Measurements from ENCODE around the gene MORF4L1. TPM values are rescaled to one million over a fixed set of nuclear protein-coding genes. Genes with fewer than 3 reads are reported as not detected.
"Not testable (repeated sequence)": the region's sequence is repeated elsewhere in the genome, so short reads cannot be mapped to it uniquely, and the experiment has no call there.

Gene MORF4L1
- total and polyA plus RNA-seq, 10 of the 15 experiments (the other 5 are each of a cell fraction or from before 2014, with no cell fraction given), result 113 to 636 (median 229) TPM

- intact Hi-C loops (cut with micrococcal nuclease; ENCODE audit: unreplicated experiment); in situ Hi-C loops (cut with MboI): not testable (repeated sequence)
Measured at GRCh38 chr15:78902281-78903032, 29.8 kb downstream of the MORF4L1 start.

GRCh38 chr15:78904599-78905358 lies 32.1 kb downstream of the MORF4L1 start:
- Histone ChIP-seq H3K4me3 (no peak overlapping the region), H3K27me3 (replicated peaks in 1 of 2; ENCODE audit: control insufficient read depth in 2 of 2, insufficient read depth in 2 of 2, low read length in 1 of 2) (no peaks in the 10 kb centered on the region), H3K9me3 (replicated peaks; ENCODE audit: control insufficient read depth, insufficient read depth, low read length) (no peaks in the 10 kb centered on the region), H3K9ac (ENCODE audit: control insufficient read depth, insufficient read depth, low read length) (no peak overlapping the region), H3K36me3 (ENCODE audit: control insufficient read depth in 2 of 2, insufficient read depth in 2 of 2, low read length in 1 of 2) (peaks cover 6 to 39% of the 10 kb centered on the region in 2 experiments), H2AFZ (ENCODE audit: control insufficient read depth, low read depth, low read length) (no peak overlapping the region), H3K27ac (ENCODE audit: control insufficient read depth, insufficient read depth) (no peak overlapping the region), H3K79me2 (ENCODE audit: control insufficient read depth, insufficient read depth, low read length) (no peaks in the 10 kb centered on the region), H3K4me1 (ENCODE audit: control insufficient read depth, insufficient read depth, low read length) (peaks cover 10% of the 10 kb centered on the region; the same call in 1 of the 2 replicates), H4K20me1 (ENCODE audit: control insufficient read depth, insufficient read depth) (no peaks in the 10 kb centered on the region), H3K4me2 (ENCODE audit: control insufficient read depth, insufficient read depth) (no peak overlapping the region)
- SMC1A ChIA-PET (ENCODE audit: uncharacterized antibody, unreplicated experiment), result interaction anchor here (0.9 kb wide), 1 partner anchor 123 kb away, joined by 3 read pairs; no protein-coding TSS in a partner anchor
- in situ Hi-C loops (cut with MboI) (no loop called here), intact Hi-C loops (cut with micrococcal nuclease; ENCODE audit: unreplicated experiment) (no loop called here)
- TF ChIP-seq TARDBP (IDR thresholded peaks at IDR 0.05; ENCODE audit: borderline replicate concordance), result no peak
- no peak for TF ChIP-seq MAX (IDR thresholded peaks at IDR 0.05; ENCODE audit: low read depth, low read length)
- TF ChIP-seq YBX1 (IDR thresholded peaks at IDR 0.05), result no peak
- no peak for TF ChIP-seq FOXK2 (IDR thresholded peaks at IDR 0.05)
- TF ChIP-seq ATF7 (IDR thresholded peaks at IDR 0.05; ENCODE audit: low read depth), result no peak
- TF ChIP-seq POLR2AphosphoS5 (IDR thresholded peaks at IDR 0.05; ENCODE audit: low read length), result peak; percentile 13; the same call in 1 of the 2 replicates
- no peak for TF ChIP-seq ZNF687 (IDR thresholded peaks at IDR 0.05)
- TF ChIP-seq FOS (IDR thresholded peaks at IDR 0.05; ENCODE audit: borderline replicate concordance, extremely low read depth, insufficient read length), result no peak
- DNase-seq (ENCODE audit: low read depth, low spot score) (no peak), ATAC-seq (no peak), FAIRE-seq (no peak)
- POLR2A ChIA-PET, result interaction anchor here (0.5 to 1.7 kb wide), 2 partner anchors 25 to 121 kb away, joined by 4 read pairs; no protein-coding TSS in a partner anchor
- RAD21 ChIA-PET (ENCODE audit: unreplicated experiment), result interaction anchor here (1.7 to 2.3 kb wide), 2 partner anchors 74 to 102 kb away, joined by 4 to 5 read pairs; no protein-coding TSS in a partner anchor
- 77% methylated on average over 6 of the region's 6 CpGs for WGBS (ENCODE audit: insufficient coverage, insufficient replicate concordance, low lambda C conversion rate, missing lambda C conversion rate)
- CTCF ChIA-PET, result interaction anchor here (0.6 to 10.8 kb wide), 8 partner anchors 8 to 278 kb away, joined by 3 to 117 read pairs (median 4); no protein-coding TSS in a partner anchor
- no TSS peak for BruUV-seq (replicated peaks)

More at GRCh38 chr15:78902281-78903032, 29.8 kb downstream of the MORF4L1 start:
- H2AFZ ChIP-seq (ENCODE audit: control insufficient read depth, low read depth, low read length); H3K9ac ChIP-seq (ENCODE audit: control insufficient read depth, insufficient read depth, low read length); H3K27ac ChIP-seq (ENCODE audit: control insufficient read depth, insufficient read depth); H3K27me3 ChIP-seq (replicated peaks in 1 of 2; ENCODE audit: control insufficient read depth in 2 of 2, insufficient read depth in 2 of 2, low read length in 1 of 2); H3K4me1 ChIP-seq (ENCODE audit: control insufficient read depth, insufficient read depth, low read length); FAIRE-seq; H3K4me3 ChIP-seq; H3K79me2 ChIP-seq (ENCODE audit: control insufficient read depth, insufficient read depth, low read length); ATAC-seq; H4K20me1 ChIP-seq (ENCODE audit: control insufficient read depth, insufficient read depth); BruUV-seq (replicated peaks); DNase-seq (ENCODE audit: low read depth, low spot score); RAD21 ChIA-PET (ENCODE audit: unreplicated experiment); H3K4me2 ChIP-seq (ENCODE audit: control insufficient read depth, insufficient read depth); H3K9me3 ChIP-seq (replicated peaks; ENCODE audit: control insufficient read depth, insufficient read depth, low read length): not testable (repeated sequence)
- peak; percentile 41; the same call in 1 of the 2 replicates for TF ChIP-seq POLR2A (IDR thresholded peaks at IDR 0.05; ENCODE audit: low read depth, low read length)
- TF ChIP-seq POLR2AphosphoS5 (IDR thresholded peaks at IDR 0.05; ENCODE audit: low read length), result peak; percentile 26; the same call in 1 of the 2 replicates
- ChIA-PET SMC1A (ENCODE audit: uncharacterized antibody, unreplicated experiment) (interaction anchor here (0.9 to 1.5 kb wide), 5 partner anchors 9 to 35 kb away, joined by 3 to 4 read pairs (median 3); no protein-coding TSS in a partner anchor), POLR2A (interaction anchor here (0.7 kb wide), 1 partner anchor 126 kb away, joined by 3 read pairs; no protein-coding TSS in a partner anchor), CTCF (interaction anchor here (1.3 to 1.7 kb wide), 2 partner anchors 8 to 42 kb away, joined by 3 to 4 read pairs; no protein-coding TSS in a partner anchor)
- H3K36me3 ChIP-seq (ENCODE audit: control insufficient read depth in 2 of 2, insufficient read depth in 2 of 2, low read length in 1 of 2), result peaks cover 6 to 39% of the 10 kb centered on the region in 2 experiments
- 76% methylated on average over 13 of the region's 13 CpGs for WGBS (ENCODE audit: insufficient coverage, insufficient replicate concordance, low lambda C conversion rate, missing lambda C conversion rate)

Data from GM12878 (cell line).